ENCODE data around the gene KCNQ2.
"Not testable (repeated sequence)": the region's sequence is repeated elsewhere in the genome, so short reads cannot be mapped to it uniquely, and the experiment has no call there.

Gene KCNQ2

GRCh38 chr20:63381781-63382431 is 90.5 kb downstream of the KCNQ2 start:
- H3K4me3 ChIP-seq (ENCODE audit: control insufficient read depth, low read depth, low read length) = no peak overlapping the region
- no peak for DNase-seq (ENCODE audit: low read depth)
- TF ChIP-seq CTCF (conservative IDR thresholded peaks at IDR 0.05; ENCODE audit: control insufficient read depth, insufficient read depth, low read depth, low read length) = peak; percentile 76

- H3K4me3 ChIP-seq (ENCODE audit: control insufficient read depth, low read depth, low read length) = no peak overlapping the region
- TF ChIP-seq CTCF (conservative IDR thresholded peaks at IDR 0.05; ENCODE audit: control insufficient read depth, insufficient read depth, low read depth, low read length) = no peak
- DNase-seq (ENCODE audit: low read depth) = no peak
These were observed 92.0 kb downstream of the KCNQ2 start for GRCh38 chr20:63380346-63380870.

- H3K4me3 ChIP-seq (ENCODE audit: control insufficient read depth, low read depth, low read length) = not testable (repeated sequence)
- DNase-seq (ENCODE audit: low read depth) = peak; percentile 7
These were observed 92.6 kb downstream of the KCNQ2 start for GRCh38 chr20:63379872-63380271.

- no peak for TF ChIP-seq CTCF (conservative IDR thresholded peaks at IDR 0.05; ENCODE audit: control insufficient read depth, insufficient read depth, low read depth, low read length)
- no peak overlapping the region for H3K4me3 ChIP-seq (ENCODE audit: control insufficient read depth, low read depth, low read length)
- no peak for DNase-seq (ENCODE audit: low read depth)
These were observed 93.2 kb downstream of the KCNQ2 start for GRCh38 chr20:63379296-63379695.

- no peak overlapping the region for H3K4me3 ChIP-seq (ENCODE audit: control insufficient read depth, low read depth, low read length)
- TF ChIP-seq CTCF (conservative IDR thresholded peaks at IDR 0.05; ENCODE audit: control insufficient read depth, insufficient read depth, low read depth, low read length) = no peak
- no peak for DNase-seq (ENCODE audit: low read depth)
These were observed 93.8 kb downstream of the KCNQ2 start for GRCh38 chr20:63378626-63379025.

- H3K4me3 ChIP-seq (ENCODE audit: control insufficient read depth, low read depth, low read length) = no peak overlapping the region
- TF ChIP-seq CTCF (conservative IDR thresholded peaks at IDR 0.05; ENCODE audit: control insufficient read depth, insufficient read depth, low read depth, low read length) = no peak
- DNase-seq (ENCODE audit: low read depth) = no peak
These were observed 94.5 kb downstream of the KCNQ2 start for GRCh38 chr20:63377951-63378381.

- TF ChIP-seq CTCF (conservative IDR thresholded peaks at IDR 0.05; ENCODE audit: control insufficient read depth, insufficient read depth, low read depth, low read length) = no peak
- DNase-seq (ENCODE audit: low read depth) = no peak
- H3K4me3 ChIP-seq (ENCODE audit: control insufficient read depth, low read depth, low read length) = no peak overlapping the region
These were observed 95.1 kb downstream of the KCNQ2 start for GRCh38 chr20:63377256-63377941.

All from fibroblast of mammary gland (primary cell).